ENCODE data around the gene SPSB3. TPM values are rescaled to one million over a fixed set of nuclear protein-coding genes. Genes with fewer than 3 reads are reported as not detected.

The SPSB3 gene
- total RNA-seq, 1 donor from 2014 or later: 37.5 TPM

DNA sequence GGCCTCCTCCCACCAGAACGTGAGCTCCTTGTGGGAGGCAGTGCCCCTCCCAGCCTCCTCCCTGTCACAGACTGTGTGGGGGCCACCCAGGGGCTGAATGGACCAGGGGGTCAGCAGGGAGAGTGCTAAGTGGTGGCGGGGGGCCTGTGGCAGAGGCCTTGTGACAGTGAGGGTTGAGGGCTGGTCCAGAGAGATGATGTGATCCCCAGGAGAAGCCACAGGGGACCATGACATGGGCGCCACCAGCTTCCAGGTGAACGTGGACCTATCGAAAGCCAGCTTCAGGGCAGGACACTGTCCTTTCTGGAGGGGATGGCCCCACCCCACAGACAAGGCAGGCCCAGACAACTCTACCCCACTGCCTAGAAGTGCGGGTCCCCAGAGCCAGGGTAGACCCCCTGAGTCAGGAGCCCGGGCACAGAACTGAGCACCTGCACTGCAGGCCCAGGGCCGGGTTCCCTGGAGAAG lies 3.1 kb downstream of the SPSB3 start:
- DNase-seq (peak; percentile 24), ATAC-seq (ENCODE audit: poor library complexity) (no peak)
- intact Hi-C loops (cut with DNase I): no loop called here

DNA sequence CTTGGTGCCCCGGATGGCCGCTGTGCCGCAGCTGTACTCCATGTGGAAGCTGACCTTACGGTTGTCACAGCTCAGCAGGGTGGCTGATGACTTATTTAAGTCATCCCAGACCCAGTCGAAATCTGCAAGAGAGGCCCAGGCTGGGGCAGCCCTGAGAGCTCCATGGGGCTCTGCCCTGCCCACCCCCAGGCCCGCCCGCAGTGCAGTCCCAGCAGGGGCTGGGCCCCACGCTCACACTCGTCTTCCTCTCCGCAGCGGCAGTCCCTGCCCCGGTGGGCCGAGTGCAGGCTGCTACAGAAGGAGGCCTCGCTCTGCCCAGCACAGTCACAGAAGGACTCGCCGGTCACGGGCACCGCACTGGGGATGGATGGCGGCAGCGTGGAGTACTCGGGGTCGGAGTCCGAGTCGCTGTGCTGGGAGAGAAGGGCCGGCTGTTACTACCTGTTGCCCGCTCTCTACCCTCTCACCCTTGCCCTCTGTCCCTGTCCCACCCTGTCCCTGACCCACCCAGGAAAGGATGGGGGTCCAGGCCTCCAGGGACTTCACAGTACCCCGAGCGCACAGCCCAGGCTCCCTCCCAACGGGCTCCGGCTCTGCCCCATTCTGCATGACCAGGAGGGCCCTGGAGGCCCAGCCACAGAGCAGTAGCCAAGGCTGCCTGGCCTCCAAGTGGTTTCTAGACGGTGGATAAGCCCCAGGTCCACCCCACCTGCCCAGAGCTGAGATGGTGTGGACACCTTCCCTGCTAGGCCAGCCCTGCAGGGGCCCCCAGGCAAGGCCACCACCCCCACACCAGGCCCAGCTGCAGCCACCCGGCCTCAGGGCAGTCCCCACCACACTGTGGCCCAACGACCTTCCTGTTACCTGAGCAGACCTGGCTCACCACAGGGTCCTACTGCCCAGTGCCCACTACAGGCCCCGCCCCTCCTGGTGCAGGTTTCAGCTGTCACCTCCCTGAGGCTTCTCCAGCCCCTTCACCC lies 3.9 kb downstream of the SPSB3 start:
- DNase-seq: peak; percentile 31

DNA sequence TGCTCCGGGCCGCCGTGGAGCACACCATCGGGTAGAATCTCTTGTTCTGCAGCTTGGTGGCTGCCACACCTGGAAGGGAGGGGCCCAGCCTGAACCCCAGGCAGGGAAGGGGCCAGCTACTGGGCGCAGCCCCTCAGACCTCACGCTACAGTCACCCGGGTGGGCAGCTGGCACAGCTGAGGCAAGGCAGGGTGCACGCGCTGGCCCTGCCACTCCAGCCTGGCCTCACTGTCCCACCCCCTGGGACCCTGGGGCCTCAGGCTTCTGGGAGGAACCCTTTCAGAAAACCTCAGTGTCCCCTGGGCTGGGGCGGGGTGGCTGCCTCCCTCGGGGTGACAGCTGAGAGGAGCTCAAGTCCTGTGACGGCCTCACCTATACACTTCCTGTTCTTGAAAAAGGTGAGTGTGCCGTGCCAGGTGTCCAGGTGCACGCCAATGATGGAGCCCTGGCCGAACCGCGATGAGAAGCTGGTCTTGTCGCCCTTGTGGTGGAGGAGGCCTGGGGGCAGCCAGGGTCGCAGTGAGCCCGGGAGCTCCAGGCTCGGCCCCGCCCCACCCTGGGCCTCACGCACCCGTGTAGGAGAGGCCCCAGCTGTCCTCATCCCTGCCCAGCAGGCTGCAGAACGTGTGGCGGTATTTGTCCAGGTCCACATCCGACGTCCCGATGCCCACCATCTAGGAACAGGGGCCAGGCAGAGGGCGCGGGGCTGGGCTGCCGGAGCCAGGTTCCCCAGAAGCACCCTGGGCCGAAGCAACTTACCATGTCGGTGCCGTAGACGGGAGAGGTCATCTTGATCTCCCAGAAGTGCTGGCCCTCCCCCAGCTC lies 4.8 kb downstream of the SPSB3 start:
- intact Hi-C loops (cut with DNase I): no loop called here
- ATAC-seq (ENCODE audit: poor library complexity) (no peak), DNase-seq (no peak)

More for the DNA sequence above, 3.9 kb downstream of the SPSB3 start:
- intact Hi-C loops (cut with DNase I): no loop called here
- ATAC-seq (ENCODE audit: poor library complexity): no peak

DNA sequence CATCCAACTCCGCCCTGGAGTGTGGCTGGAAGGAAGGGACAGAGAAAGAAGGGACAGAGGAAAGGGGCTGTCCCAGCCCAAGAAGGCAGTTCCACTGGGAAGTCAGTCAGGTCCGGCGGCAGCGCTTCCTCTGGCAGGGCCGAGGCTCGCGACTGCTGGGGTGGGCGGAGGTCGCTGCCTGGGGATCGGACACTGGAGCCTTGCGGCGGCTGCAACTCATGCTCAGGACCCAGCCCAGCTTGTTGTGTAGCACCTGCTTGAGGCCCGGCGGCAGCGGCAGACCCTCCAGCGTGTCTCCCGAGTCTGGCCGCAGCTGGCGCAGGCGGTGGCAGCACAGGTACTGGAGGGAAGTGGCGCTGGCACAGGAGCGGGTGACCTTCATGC lies 5.4 kb downstream of the SPSB3 start:
- no peak for DNase-seq
- intact Hi-C loops (cut with DNase I): no loop called here
- no peak for ATAC-seq (ENCODE audit: poor library complexity)

DNA sequence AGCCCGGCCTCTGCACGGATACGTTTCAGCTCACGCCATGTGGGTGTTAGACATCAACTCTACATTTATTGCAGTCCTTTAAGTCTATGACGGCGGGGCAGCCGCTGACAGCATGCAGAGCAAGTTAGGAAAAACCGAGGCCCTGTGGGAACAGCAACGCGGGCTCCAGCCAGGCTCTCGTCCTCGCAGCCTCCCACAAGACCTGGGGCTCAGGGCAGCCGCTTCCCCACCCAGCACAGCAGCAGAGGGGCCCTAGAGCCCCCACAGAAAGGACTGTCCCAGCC lies 5.8 kb downstream of the SPSB3 start:
- no peak for ATAC-seq (ENCODE audit: poor library complexity)
- DNase-seq: no peak
- intact Hi-C loops (cut with DNase I): no loop called here

DNA sequence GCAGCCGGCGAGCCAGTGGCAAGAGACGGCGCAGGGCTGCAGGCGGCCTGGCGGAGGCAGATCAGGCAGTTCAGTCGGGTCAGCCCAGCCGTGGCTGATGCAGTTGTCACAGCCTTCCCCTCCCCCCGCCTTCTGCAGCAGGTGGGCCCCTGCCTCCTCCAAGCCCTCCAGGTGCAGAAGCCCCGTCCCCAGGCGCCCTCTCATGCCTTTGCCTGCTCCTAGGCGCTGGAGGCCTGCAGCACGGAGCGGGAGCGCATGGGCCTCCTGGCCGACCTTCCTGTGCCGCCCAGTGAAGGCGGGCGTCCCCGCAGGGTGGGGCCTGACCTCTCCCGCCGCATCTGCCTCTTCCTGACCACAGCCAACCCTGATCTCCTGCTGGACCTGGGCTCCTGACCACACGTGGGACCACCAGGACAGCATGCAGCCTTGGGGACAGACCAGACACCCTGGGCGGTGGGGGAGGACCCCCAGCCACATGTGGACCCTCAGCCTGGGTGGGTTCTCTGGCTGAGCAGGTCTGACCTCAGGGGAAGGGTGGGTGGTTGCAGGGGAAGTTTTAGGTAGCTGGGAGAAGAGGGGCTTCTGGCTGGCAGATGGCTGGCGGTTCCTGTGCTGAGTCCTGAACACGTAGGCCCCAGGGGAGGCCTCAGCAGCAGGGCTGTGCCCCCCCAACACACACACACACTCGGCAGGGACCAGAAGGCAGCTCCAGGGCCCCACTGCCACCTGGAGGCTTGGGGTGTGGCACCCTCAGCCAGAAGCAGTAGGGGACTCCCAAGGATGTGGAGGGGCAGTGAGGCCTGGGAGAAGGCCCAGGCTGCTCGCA lies 6.3 kb downstream of the SPSB3 start:
- no peak for ATAC-seq (ENCODE audit: poor library complexity)
- intact Hi-C loops (cut with DNase I): no loop called here
- DNase-seq: no peak

DNA sequence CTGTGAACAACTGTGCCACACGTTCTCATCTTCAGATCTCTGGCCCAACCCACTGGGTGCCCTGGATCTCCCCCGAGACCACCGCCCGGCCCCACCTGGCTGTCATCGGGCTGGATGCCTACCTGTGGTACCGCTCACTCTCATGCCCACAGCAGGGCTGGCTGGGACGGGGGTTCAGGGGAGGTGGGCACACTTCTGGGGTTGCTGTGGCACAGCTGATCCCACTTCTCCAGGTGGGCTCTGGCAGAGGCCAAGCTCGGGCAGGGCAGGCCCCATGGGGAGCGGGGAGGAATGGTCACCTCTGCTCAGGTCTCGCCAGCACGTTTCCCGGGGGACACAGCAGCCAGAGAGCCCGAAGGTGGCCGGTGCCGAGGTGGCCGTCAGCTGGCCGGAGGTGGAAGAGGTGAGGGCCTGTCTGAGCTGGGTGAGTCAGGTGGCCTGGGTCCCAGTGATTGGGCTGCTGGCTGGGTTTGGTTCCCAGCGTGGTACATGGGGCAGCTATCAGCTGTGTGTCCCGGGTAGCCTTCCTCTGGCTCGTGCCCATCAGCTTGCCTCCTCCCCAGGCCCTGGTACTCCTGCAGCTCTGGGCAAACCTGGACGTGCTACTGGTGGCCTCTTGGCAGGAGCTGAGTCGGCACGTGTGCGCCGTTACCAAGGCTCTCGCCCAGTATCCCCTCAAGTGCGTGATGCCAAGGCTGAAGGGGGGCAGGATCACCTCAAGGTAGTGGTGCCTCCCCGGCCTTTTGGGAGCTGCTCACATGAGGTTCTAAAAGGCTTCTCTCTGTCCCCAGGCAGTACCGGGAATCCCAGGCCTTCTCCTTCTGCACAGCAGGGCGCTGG lies 7.1 kb downstream of the SPSB3 start:
- ATAC-seq (ENCODE audit: poor library complexity): no peak
- no peak for DNase-seq
- intact Hi-C loops (cut with DNase I): no loop called here

DNA sequence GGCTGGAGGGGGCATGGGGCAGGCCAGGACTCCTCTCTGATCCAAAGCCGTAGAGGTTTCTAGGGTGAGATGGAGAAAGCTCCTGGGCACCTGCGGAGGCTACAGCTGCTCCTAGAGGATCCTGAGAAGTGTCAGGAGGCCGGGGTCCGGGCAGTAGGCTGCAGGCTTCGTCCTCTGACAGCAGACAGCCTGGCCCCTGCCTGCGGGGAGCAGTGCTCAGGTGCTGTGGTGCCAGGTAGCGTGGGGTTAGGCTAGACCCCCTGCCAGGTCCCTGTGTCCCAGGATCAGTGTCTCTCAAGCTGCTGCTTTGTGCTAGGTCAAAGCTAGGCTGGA lies 8.0 kb downstream of the SPSB3 start:
- no peak for ATAC-seq (ENCODE audit: poor library complexity)
- intact Hi-C loops (cut with DNase I): no loop called here
- no peak for DNase-seq

DNA sequence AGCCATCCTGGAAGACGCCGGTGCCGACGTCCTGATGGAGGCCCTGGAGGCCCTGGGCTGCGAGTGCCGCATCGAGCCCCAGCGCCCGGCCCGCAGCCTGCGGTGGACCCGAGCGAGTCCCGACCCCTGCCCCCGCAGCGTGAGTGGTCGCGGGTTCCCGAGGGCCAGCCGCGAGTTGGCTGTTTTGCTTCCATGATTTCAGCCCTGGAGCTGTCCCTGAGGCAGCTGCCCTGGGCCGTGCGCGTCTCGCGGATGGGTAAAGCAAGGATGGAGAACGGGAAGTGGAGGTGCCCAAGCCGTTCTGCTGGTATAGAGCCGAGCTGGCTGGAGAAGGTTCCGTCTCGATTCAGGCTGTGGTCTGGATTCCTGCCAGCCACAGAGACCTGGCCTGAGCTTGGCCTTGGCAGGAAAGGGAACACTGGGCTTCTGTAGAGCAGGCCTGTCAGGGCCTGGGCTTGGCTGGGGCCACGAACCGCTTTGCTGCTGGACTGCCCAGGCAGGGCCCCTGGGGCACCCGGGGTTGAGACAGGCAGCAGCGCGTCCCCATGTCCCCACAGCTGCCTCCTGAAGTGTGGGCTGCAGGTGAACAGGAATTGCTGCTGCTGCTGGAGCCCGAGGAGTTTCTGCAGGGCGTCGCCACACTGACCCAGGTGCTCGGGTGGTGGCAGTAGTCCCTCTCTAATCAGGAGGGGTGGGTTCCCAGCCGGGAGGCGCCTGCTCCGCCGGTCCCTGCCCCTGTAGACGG lies 8.5 kb downstream of the SPSB3 start:
- intact Hi-C loops (cut with DNase I): no loop called here
- DNase-seq (no peak), ATAC-seq (ENCODE audit: poor library complexity) (no peak)

DNA sequence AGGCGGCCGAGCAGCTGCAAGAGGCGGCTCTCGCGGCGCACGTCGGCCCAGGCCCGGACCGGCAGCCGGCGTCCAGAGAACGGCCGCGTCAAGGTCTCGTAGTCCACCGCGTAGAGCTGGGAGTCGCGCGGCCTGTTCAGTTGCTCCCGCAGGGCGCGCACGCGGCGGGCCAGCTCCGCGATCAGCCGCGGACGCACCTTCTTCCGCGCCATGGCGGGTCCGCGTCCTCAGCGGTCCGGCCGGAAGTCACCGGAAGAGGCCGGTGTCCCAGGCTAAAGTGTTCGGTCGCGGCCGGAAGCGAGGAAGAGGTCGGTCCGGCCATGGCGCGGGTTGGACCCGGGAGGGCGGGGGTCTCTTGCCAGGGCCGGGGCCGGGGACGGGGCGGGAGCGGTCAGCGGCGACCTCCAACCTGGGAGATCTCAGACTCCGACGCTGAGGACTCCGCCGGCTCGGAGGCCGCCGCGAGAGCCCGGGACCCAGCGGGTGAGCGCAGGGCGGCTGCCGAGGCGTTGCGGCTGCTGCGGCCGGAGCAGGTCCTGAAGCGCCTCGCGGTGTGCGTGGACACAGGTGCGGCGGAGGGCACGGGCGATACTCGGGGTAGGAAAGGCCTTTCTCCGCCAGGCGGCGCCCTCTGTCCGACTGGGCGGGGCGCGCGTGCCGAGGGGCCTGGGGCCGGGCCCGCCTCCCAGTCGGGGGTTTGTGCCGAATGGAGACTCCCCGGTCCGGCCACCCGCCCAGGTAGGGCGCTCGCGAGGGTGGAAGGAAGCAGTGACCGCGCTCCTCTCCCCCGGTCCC lies 9.3 kb downstream of the SPSB3 start, which contains the start of gene MRPS34:
MRPS34 (minus strand) TSS at position 227 of the 795 bp plus-strand sequence; CDS start at position 212, 15 bp downstream.
- intact Hi-C loops (cut with DNase I): no loop called here
- DNase-seq (peak; percentile 90), ATAC-seq (ENCODE audit: poor library complexity) (peak; percentile 77)

DNA sequence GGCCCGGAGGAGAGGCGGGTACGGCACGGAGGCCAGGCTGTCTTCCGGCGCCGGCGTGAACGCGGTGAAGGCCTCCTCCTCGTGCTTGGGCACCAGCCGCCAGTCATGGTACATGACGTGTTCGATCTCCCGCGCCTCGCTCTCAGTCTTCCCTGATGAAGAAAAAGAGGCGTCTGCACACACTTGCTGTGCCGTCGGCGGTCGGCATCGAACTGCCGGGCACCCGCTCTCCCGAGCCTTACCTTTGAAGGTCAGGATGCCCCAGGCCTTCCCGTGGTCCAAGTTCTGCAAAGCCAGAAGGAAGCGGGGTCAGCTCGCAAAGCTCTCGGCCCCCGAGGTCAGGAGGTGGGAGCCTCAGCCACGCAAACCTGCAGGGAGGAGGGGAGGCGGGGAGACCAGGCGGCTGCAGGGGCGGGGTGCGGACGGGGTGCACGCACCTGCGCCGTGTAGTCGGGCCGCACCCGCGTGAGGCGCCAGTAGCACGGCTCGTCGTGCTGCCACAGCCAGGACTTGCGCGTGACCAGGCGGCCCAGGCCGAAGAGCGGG lies 9.9 kb downstream of the SPSB3 start, which contains the start of gene EME2:
EME2 (plus strand) TSS at position 449 of the 546 bp plus-strand sequence. CDS start 418 bp downstream, outside the sequence.
- ATAC-seq (ENCODE audit: poor library complexity) (peak; percentile 0), DNase-seq (no peak)
- intact Hi-C loops (cut with DNase I): no loop called here

DNA sequence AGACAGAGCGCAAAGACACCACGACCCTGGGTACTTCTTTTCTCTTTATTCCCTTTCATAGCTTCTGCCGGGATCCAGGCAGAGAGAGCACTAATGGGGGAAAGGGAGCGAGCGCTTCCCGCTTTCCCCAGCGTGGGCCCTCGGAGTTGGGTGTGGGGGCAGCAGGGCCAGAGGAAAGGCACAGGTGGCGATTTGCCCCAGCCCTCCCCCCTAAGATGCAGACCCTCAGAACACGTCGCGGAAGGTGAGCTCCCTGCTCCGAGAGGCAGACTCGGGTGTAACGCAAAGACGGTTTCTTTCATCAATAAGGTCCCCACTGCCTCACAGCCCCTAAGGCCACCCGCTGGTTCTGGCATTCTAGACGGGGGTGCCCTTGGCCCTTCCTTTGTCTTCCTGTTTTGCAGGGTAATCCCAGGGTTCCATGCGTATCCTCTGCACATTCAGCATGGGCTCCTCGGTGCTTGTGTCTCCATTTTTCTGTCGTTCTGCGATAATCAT lies 10.5 kb downstream of the SPSB3 start:
- no peak for ATAC-seq (ENCODE audit: poor library complexity)
- DNase-seq: no peak
- intact Hi-C loops (cut with DNase I): no loop called here

DNA sequence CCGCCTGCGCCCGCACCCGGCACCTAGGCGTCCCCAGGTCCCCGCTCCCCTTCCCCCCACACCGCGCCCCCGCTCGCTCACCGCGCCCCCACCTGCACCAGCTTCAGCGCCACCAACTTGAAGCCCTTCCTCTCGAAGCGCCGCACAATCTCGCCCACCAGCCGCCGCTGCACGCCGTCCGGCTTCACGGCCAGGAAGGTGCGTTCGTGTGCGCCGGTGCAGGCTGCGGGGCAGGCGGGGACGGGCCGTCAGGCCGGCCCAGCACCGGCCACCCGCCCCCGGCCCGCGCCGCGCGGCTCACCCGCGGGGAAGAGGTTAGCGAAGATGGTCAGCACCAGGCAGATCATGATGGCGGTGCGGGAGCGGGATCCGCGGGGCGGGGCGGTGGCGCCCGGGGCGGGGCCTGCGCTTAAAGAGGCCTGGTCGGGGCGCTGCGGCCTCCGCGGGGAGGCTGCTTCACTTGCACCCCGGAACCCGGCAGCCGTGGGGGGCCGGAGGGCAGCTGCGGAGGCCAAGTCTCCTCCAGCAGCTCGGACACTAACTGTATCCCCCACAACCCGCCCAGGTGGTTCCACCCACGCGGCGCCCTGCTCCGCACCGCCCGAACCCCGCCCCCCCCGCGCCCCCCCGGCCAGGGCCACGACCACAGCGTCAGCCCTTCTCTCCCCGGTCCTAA lies 11.0 kb downstream of the SPSB3 start, which contains the start of gene NME3:
NME3 (minus strand) TSS at position 356 of the 676 bp plus-strand sequence; CDS start at position 347, 9 bp downstream.
- peak; percentile 63 for ATAC-seq (ENCODE audit: poor library complexity)
- intact Hi-C loops (cut with DNase I): no loop called here
- peak; percentile 92 for DNase-seq

DNA sequence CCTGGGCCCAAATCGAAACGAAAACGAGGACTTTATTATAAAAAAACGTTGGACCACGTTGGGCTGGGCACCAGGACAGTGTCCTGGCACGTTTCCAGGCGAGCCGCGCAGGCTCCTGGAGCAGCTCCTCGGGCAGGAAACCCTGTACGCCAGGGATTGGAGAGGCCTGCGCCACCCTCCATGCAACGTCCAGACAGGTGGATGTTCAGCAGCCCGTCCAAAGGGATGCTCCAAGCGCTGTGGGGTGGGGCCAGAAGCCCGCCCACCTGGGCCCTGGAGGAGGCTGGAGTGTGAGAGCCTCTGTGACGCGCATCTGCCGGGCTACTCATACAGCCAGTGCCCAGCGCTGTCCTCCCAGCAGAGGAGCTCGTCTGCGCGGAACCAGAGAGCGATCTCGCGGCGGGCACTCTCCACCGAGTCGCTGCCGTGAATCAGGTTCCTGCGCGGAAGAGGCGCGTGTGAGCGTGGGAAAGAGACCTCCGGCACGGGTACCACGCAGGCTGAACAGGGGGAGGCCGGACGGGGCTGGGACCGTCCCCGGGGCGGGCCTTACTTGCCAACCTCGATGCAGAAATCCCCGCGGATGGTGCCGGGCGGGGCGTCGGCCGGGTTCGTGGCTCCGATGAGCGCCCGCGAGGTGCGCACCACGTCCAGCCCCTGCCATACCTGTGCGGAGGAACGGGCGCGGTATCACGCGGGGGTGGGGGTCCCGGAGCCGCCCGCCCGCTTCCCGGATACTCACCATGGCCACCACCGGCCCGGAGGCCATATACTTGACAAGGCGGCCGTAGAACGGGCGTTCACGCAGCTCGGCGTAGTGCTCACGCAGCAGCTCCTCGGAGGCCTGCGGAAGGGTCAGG lies 11.8 kb downstream of the SPSB3 start:
- intact Hi-C loops (cut with DNase I): no loop called here
- DNase-seq: peak; percentile 79

More for the DNA sequence above, 11.8 kb downstream of the SPSB3 start:
- peak; percentile 5 for ATAC-seq (ENCODE audit: poor library complexity)
